MM.1S (cell line): ENCODE data around the gene SECISBP2.

Experiments used
- CTCF ChIP-seq: fragments of 300-600 bp; sonication (generic); IDR thresholded peaks from 2 replicates; pipeline ENCODE4 v1.5.1; 2016; ENCODE audit warnings: antibody characterized with exemption, low read length, mixed read lengths
- EZH2 ChIP-seq: fragments of 300-600 bp; sonication (generic); optimal IDR thresholded peaks from 2 replicates; pipeline ENCODE3; 2017; ENCODE audit warnings: low read depth, mild to moderate bottlenecking, antibody characterized with exemption, low read length, mixed read lengths
- EZH2phosphoT487 ChIP-seq: fragments of 300-600 bp; sonication (generic); IDR thresholded peaks from 2 replicates; pipeline ENCODE4 v1.6.1; 2018; ENCODE audit warnings: antibody characterized with exemption, low read length

GRCh38 chr9:89361031-89361430 is 42.7 kb downstream of the SECISBP2 start:
- TF ChIP-seq EZH2 (no peak), CTCF (no peak), EZH2phosphoT487 (no peak)
